GM21423 (cell line): ENCODE data around the gene NCAPG2.

ENCODE experiments used
- ATAC-seq: cut with Tn5 transposase; IDR thresholded peaks from one replicate; pipeline ENCODE4 v1.9.1; 2021; ENCODE audit warnings: mild to moderate bottlenecking, moderate library complexity; ENCODE audit not compliant: unreplicated experiment

Gene NCAPG2

DNA sequence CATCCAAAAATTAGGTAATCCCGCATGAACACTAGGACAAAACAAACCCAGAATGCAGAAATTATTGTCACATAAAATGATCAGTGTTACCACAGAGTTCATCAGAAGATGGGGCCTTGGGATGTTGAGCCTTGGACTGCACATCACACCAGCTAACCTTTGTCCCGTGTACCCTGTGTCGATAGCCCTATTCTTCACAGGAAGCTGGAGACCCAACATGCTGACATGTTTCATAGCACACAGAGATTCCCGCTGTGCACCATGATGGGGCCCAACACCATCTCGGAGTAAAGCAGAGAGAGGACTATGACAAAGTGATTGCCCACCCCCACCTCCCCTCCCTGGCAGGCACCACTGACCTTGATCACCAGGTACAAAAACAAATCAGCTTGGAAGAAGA is 121.5 kb downstream of the NCAPG2 start:
- ATAC-seq: no peak

DNA sequence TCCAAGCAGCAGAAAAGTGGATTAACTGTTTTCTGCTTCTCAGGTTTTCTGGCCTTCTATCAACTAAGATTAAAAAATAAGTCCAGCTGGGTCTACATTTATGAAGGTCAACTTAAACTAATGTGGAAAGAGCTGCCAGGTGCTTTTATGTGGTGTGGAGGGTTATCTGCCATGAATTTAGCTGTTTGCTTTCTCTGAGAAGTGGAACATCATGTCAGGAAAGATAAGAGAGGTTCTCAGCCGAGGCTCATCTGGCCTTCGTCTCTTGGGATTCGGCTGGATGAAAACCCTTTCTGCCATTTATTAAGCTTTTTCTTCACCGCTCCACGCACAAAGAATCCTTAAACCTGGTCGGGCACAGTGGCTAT is 122.5 kb downstream of the NCAPG2 start:
- no peak for ATAC-seq

GRCh38 chr7:158581440-158582088 is 123.0 kb downstream of the NCAPG2 start:
- no peak for ATAC-seq
